Stimulated activated CD4-positive, alpha-beta T cell treated with anti-CD3 and anti-CD28 coated beads, Interleukin-12 subunit alpha, Interleukin-12 subunit beta, amount 100 ng/mL, for 4 hours (primary cell): ENCODE measurements around the gene ALK.

Experiments used
- DNase-seq: peaks from one replicate; pipeline ENCODE4 v3.0.0-alpha.2; 2020

The ALK gene

GRCh38 chr2:29606104-29607037 is 315.0 kb downstream of the ALK start:
- no peak for DNase-seq

- DNase-seq, result no peak
Observed at GRCh38 chr2:29603341-29603740, 318.0 kb downstream of the ALK start.

- no peak for DNase-seq
Observed at GRCh38 chr2:29601872-29602271, 319.5 kb downstream of the ALK start.

GRCh38 chr2:29601321-29601720 is 320.1 kb downstream of the ALK start:
- DNase-seq, result no peak

GRCh38 chr2:29599946-29600345 is 321.4 kb downstream of the ALK start:
- DNase-seq, result no peak

GRCh38 chr2:29598978-29599377 is 322.4 kb downstream of the ALK start:
- no peak for DNase-seq

- DNase-seq, result no peak
Observed at GRCh38 chr2:29597035-29597434, 324.4 kb downstream of the ALK start.

- DNase-seq, result no peak
Observed at GRCh38 chr2:29596584-29596983, 324.8 kb downstream of the ALK start.

GRCh38 chr2:29591600-29591999 is 329.8 kb downstream of the ALK start:
- DNase-seq, result no peak

GRCh38 chr2:29590211-29590610 is 331.2 kb downstream of the ALK start:
- DNase-seq, result no peak

GRCh38 chr2:29589440-29590103 is 331.8 kb downstream of the ALK start:
- DNase-seq, result no peak

- DNase-seq, result no peak
Observed at GRCh38 chr2:29587402-29588190, 333.8 kb downstream of the ALK start.

GRCh38 chr2:29586919-29587318 is 334.5 kb downstream of the ALK start:
- no peak for DNase-seq

GRCh38 chr2:29583548-29584156 is 337.7 kb downstream of the ALK start:
- DNase-seq, result no peak

GRCh38 chr2:29583104-29583503 is 338.3 kb downstream of the ALK start:
- DNase-seq, result no peak

- no peak for DNase-seq
Observed at GRCh38 chr2:29582062-29582461, 339.3 kb downstream of the ALK start.

GRCh38 chr2:29580223-29580622 is 341.2 kb downstream of the ALK start:
- no peak for DNase-seq

- DNase-seq, result no peak
Observed at GRCh38 chr2:29579495-29580169, 341.8 kb downstream of the ALK start.

- DNase-seq, result no peak
Observed at GRCh38 chr2:29578084-29578598, 343.2 kb downstream of the ALK start.

- no peak for DNase-seq
Observed at GRCh38 chr2:29576231-29576630, 345.2 kb downstream of the ALK start.

GRCh38 chr2:29575370-29575890 is 346.0 kb downstream of the ALK start:
- no peak for DNase-seq

- no peak for DNase-seq
Observed at GRCh38 chr2:29573612-29574011, 347.8 kb downstream of the ALK start.
